DND-41 (cell line): ENCODE results near the gene CEP290.
"Not testable (repeated sequence)": the region's sequence is repeated elsewhere in the genome, so short reads cannot be mapped to it uniquely, and the experiment has no call there.

Source experiments
- ATAC-seq: fragments of 200-7000 bp; cut with Tn5 transposase; 3 replicates; pipeline ENCODE4 v1.9.1; 2021; ENCODE audit warnings: low read depth; ENCODE audit not compliant: insufficient read depth
- DNase-seq: peaks from one replicate; pipeline ENCODE4 v3.0.0-alpha.2; 2020
- H2AFZ ChIP-seq: 2 replicates; pipeline ENCODE4 v1.6.0; 2012; ENCODE audit warnings: low read depth, low read length
- H3K27ac ChIP-seq: 2 replicates; pipeline ENCODE4 v1.5.1; 2012; ENCODE audit warnings: low read length, inconsistent platforms
- H3K27me3 ChIP-seq: fragments of 200-600 bp; sonication (generic); 2 replicates; pipeline ENCODE4 v1.6.0; 2012; ENCODE audit warnings: low read length, mild to moderate bottlenecking, inconsistent platforms; ENCODE audit not compliant: insufficient read depth, poor library complexity
- H3K36me3 ChIP-seq: 2 replicates; pipeline ENCODE4 v1.5.1; 2012; ENCODE audit warnings: low read length, inconsistent platforms; ENCODE audit not compliant: insufficient read depth
- H3K4me1 ChIP-seq: 2 replicates; pipeline ENCODE4 v1.5.1; 2012; ENCODE audit warnings: mild to moderate bottlenecking, low read length; ENCODE audit not compliant: insufficient read depth
- H3K4me2 ChIP-seq: 2 replicates; pipeline ENCODE4 v1.6.0; 2012; ENCODE audit warnings: mild to moderate bottlenecking, moderate library complexity, low read length, inconsistent platforms; ENCODE audit not compliant: insufficient read depth
- H3K4me3 ChIP-seq, 2 experiments: fragments of 200-600 bp in 1 of 2; shearing (Covaris generic) in 1 of 2; 2 replicates each; pipeline ENCODE4 v1.5.1; 2012 to 2016; ENCODE audit warnings: inconsistent platforms in 2 of 2, low read length in 2 of 2, mild to moderate bottlenecking in 2 of 2, low read depth in 1 of 2, moderate library complexity in 1 of 2
- H3K79me2 ChIP-seq: 2 replicates; pipeline ENCODE4 v1.6.0; 2012; ENCODE audit warnings: low read length, inconsistent platforms; ENCODE audit not compliant: insufficient read depth
- H3K9ac ChIP-seq: 2 replicates; pipeline ENCODE4 v1.6.0; 2012; ENCODE audit warnings: low read depth, mild to moderate bottlenecking, inconsistent platforms, low read length, moderate library complexity
- H3K9me3 ChIP-seq: 2 replicates; pipeline ENCODE4 v1.5.1; 2012; ENCODE audit warnings: low read length, moderate library complexity, mild to moderate bottlenecking, inconsistent platforms; ENCODE audit not compliant: insufficient read depth, severe bottlenecking
- H4K20me1 ChIP-seq: 2 replicates; pipeline ENCODE4 v1.6.0; 2012; ENCODE audit warnings: low read length; ENCODE audit not compliant: insufficient read depth
- CTCF ChIP-seq: IDR thresholded peaks from 2 replicates; pipeline ENCODE4 v1.5.1; 2012; ENCODE audit warnings: borderline replicate concordance, low read length, moderate library complexity, mild to moderate bottlenecking; ENCODE audit not compliant: poor library complexity, severe bottlenecking; ENCODE audit errors: extremely low read depth
- EZH2 ChIP-seq: IDR thresholded peaks from 3 replicates; pipeline ENCODE4 v1.6.1; 2012; ENCODE audit warnings: borderline replicate concordance, low read depth, mild to moderate bottlenecking, moderate library complexity, low read length, inconsistent platforms; ENCODE audit not compliant: severe bottlenecking

The CEP290 gene

GRCh38 chr12:88035907-88036289 is 106.0 kb downstream of the CEP290 start:
- peak overlapping the region; percentile 68 to 89 for H3K4me3 ChIP-seq
- peaks cover 12% of the 10 kb centered on the region for H3K36me3 ChIP-seq
- peak overlapping the region; percentile 77 for H3K9ac ChIP-seq
- H4K20me1 ChIP-seq = peaks cover 17% of the 10 kb centered on the region; the same call in 1 of the 2 replicates
- DNase-seq (no peak), ATAC-seq (peak; percentile 2; the same call in 1 of the 3 replicates)
- TF ChIP-seq EZH2 = no peak
- no peak for TF ChIP-seq CTCF
- peak overlapping the region; percentile 95 for H2AFZ ChIP-seq
- H3K4me1 ChIP-seq = peaks cover 41% of the 10 kb centered on the region
- H3K27me3 ChIP-seq = no peaks in the 10 kb centered on the region
- peaks cover 54% of the 10 kb centered on the region for H3K79me2 ChIP-seq
- H3K27ac ChIP-seq = peak overlapping the region; percentile 83
- H3K9me3 ChIP-seq = no peaks in the 10 kb centered on the region
- H3K4me2 ChIP-seq = peak overlapping the region; percentile 87

- peak overlapping the region; percentile 83 for H3K27ac ChIP-seq
- DNase-seq (peak; percentile 88), ATAC-seq (peak; percentile 99)
- TF ChIP-seq EZH2 (no peak), CTCF (no peak)
- H3K27me3 ChIP-seq = no peaks in the 10 kb centered on the region
- H2AFZ ChIP-seq = peak overlapping the region; percentile 95
- H3K9me3 ChIP-seq = no peaks in the 10 kb centered on the region
- peaks cover 17% of the 10 kb centered on the region; the same call in 1 of the 2 replicates for H4K20me1 ChIP-seq
- peaks cover 6% of the 10 kb centered on the region for H3K36me3 ChIP-seq
- H3K4me3 ChIP-seq = peak overlapping the region; percentile 68 to 89
- H3K79me2 ChIP-seq = peaks cover 49% of the 10 kb centered on the region
- H3K4me2 ChIP-seq = peak overlapping the region; percentile 87
- peak overlapping the region; percentile 77 for H3K9ac ChIP-seq
- peaks cover 41% of the 10 kb centered on the region for H3K4me1 ChIP-seq
Measured at GRCh38 chr12:88035271-88035906, 106.5 kb downstream of the CEP290 start.

DNA sequence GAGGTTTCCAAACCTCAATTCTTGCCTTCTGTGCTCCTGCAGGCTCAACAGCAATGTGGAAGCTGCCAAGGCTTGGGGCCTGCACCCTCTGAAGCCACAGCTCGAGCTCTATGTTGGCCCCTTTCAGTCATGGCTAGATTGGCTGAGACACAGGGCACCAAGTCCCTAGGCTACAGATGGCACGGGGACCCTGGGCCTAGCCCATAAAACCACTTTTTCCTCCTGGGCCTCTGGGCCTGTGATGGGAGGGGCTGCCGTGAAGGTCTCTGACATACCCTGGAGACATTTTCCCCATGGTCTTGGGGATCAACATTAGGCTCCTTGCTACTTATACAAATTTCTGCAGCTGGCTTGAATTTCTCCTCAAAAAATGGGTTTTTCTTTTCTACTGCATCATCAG is 110.7 kb downstream of the CEP290 start:
- not testable (repeated sequence) for H3K27ac ChIP-seq, H3K9ac ChIP-seq, H3K79me2 ChIP-seq, H4K20me1 ChIP-seq, H3K4me2 ChIP-seq, ATAC-seq, DNase-seq, H3K4me3 ChIP-seq, H2AFZ ChIP-seq, H3K9me3 ChIP-seq, H3K36me3 ChIP-seq, H3K27me3 ChIP-seq
- peaks cover 12% of the 10 kb centered on the region; the same call in 1 of the 2 replicates for H3K4me1 ChIP-seq

GRCh38 chr12:88029093-88029665 is 112.7 kb downstream of the CEP290 start, which contains the start of gene C12orf50:
TSS of gene C12orf50 (minus strand) at chr12:88029401. CDS start at chr12:88026962, 2,439 bp downstream.
- H3K36me3 ChIP-seq = no peaks in the 10 kb centered on the region
- no peaks in the 10 kb centered on the region for H3K79me2 ChIP-seq
- no peak for DNase-seq
- H3K4me2 ChIP-seq = no peak within 1 kb of the TSS
- no peak within 1 kb of the TSS for H3K4me3 ChIP-seq
- no peaks in the 10 kb centered on the region for H3K9me3 ChIP-seq
- H3K4me1 ChIP-seq = no peaks in the 10 kb centered on the region
- no peak within 1 kb of the TSS for H3K27ac ChIP-seq
- no peaks in the 10 kb centered on the region for H3K27me3 ChIP-seq
- no peak for TF ChIP-seq EZH2
- no peak for TF ChIP-seq CTCF
- H2AFZ ChIP-seq = no peak within 1 kb of the TSS
- H4K20me1 ChIP-seq = no peaks in the 10 kb centered on the region
- no peak for ATAC-seq
- H3K9ac ChIP-seq = no peak within 1 kb of the TSS
